ENCODE measurements around the gene NES.
A peak's percentile ranks its signal among the peaks of the same experiment; 100 is the strongest.

Gene NES

DNA sequence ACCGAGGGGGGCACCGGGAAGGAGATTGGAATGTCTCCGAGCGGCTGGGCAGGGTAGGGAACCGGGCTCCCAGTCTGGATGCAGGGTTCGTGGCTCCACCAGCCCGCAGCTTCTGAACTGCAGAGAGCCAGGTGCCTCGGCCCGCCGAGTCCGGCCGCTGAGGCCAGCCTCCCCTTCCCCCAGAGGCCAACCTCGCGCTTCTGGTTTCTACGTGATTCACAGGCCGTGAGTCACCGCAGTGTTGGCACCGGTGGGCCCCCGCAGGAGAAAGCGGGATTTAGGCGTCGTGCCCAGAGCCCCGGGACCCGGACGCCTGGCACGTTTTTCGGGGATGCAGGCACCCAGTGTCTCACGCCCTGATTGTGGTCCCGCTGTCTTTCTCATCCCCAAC lies 27.7 kb upstream of the NES start:
- Histone ChIP-seq H3K27ac (no peak overlapping the region), H4K20me1 (no peaks in the 10 kb centered on the region; the same call in none of the 2 replicates), H3K27me3 (peaks cover 38% of the 10 kb centered on the region), H3K4me2 (peak overlapping the region; percentile 99), H3K4me3 (peak overlapping the region; percentile 69), H3K9ac (no peak overlapping the region), H3K4me1 (peaks cover 36% of the 10 kb centered on the region), H3K36me3 (no peaks in the 10 kb centered on the region), H3K9me3 (no peaks in the 10 kb centered on the region)
- TF ChIP-seq Cebpa-rat (IDR thresholded peaks at IDR 0.05): no peak

DNA sequence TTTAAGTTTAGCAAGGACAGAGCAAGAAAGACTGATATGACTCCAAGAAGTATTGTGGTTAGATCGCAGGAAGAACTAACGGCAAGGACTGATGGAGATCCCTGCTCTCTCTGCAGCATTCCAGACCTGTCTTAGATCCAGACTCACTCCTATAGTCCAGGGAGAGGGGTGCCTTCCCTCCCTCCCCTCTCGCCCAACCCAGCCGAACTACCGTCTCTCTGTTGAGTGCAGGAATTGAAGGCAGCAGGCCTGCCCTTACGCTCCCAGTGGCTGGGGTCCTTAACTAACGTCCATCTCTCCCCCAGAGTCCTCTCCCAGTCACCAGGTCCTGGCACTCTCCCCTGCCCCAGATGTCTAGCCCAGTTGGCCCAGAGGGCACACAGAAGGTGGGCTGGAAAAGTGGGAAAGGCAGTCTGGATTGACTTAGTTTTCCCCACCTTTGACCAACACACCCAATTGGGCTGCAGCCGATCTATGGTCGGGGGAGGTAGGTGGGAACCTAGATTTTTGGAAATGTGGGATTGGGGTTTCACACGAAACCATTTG lies 27.0 kb upstream of the NES start:
- peaks cover 36% of the 10 kb centered on the region for H3K4me1 ChIP-seq
- no peak for TF ChIP-seq Cebpa-rat (IDR thresholded peaks at IDR 0.05)
- H3K4me3 ChIP-seq: no peak overlapping the region
- H4K20me1 ChIP-seq: no peaks in the 10 kb centered on the region; the same call in none of the 2 replicates
- H3K9me3 ChIP-seq: no peaks in the 10 kb centered on the region
- H3K27me3 ChIP-seq: peaks cover 38% of the 10 kb centered on the region
- no peak overlapping the region for H3K27ac ChIP-seq
- no peak overlapping the region for H3K9ac ChIP-seq
- H3K36me3 ChIP-seq: no peaks in the 10 kb centered on the region
- no peak overlapping the region for H3K4me2 ChIP-seq

DNA sequence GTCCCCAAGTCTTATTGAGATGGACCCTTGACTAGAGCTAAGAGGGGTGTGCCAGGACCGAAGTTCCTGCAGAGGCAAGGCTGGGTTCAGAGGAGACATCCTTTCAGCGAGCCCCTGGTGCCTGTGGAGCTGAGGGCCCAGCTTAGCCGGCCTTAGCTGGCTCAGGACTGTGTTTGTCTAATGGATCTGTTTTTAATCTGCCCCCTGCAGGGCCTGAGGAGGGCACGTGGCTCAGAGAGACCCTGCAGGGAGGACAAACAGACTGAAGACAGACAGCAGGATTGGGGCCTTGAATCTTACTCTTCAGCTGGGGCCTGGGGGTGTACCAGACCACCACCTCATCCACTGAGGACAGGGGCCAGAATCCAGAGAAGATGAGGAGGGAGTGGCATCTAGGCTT lies 26.5 kb upstream of the NES start:
- Histone ChIP-seq H3K36me3 (no peaks in the 10 kb centered on the region), H3K27ac (no peak overlapping the region), H3K9me3 (no peaks in the 10 kb centered on the region), H3K4me2 (no peak overlapping the region), H3K27me3 (peaks cover 38% of the 10 kb centered on the region), H4K20me1 (no peaks in the 10 kb centered on the region; the same call in none of the 2 replicates), H3K4me3 (no peak overlapping the region), H3K4me1 (peaks cover 36% of the 10 kb centered on the region), H3K9ac (no peak overlapping the region)
- TF ChIP-seq Cebpa-rat (IDR thresholded peaks at IDR 0.05): no peak

DNA sequence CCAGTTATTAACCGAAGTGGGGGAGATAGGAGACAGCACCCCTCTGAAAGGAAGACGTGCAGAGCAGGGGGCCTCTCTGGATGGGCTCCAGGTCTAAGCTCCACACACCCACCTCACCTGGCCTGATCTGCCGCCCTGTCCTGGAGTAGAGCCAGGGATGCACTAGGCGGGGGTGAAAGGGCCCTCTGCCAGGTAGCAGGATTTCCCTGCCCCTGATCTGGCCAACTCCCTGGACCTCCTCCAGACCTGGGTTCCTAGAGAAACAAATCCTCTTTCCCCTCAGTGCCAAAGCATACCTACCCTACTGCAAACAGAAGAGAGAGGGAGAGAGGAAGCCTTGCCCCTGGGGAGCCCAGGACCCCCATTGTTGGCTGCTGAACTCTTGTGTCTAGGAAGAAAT lies 26.1 kb upstream of the NES start:
- Histone ChIP-seq H3K27me3 (peaks cover 38% of the 10 kb centered on the region), H3K27ac (no peak overlapping the region), H3K4me3 (no peak overlapping the region), H3K9ac (no peak overlapping the region), H3K36me3 (no peaks in the 10 kb centered on the region), H3K4me2 (no peak overlapping the region), H4K20me1 (no peaks in the 10 kb centered on the region; the same call in none of the 2 replicates), H3K9me3 (no peaks in the 10 kb centered on the region), H3K4me1 (peaks cover 36% of the 10 kb centered on the region)
- no peak for TF ChIP-seq Cebpa-rat (IDR thresholded peaks at IDR 0.05)

DNA sequence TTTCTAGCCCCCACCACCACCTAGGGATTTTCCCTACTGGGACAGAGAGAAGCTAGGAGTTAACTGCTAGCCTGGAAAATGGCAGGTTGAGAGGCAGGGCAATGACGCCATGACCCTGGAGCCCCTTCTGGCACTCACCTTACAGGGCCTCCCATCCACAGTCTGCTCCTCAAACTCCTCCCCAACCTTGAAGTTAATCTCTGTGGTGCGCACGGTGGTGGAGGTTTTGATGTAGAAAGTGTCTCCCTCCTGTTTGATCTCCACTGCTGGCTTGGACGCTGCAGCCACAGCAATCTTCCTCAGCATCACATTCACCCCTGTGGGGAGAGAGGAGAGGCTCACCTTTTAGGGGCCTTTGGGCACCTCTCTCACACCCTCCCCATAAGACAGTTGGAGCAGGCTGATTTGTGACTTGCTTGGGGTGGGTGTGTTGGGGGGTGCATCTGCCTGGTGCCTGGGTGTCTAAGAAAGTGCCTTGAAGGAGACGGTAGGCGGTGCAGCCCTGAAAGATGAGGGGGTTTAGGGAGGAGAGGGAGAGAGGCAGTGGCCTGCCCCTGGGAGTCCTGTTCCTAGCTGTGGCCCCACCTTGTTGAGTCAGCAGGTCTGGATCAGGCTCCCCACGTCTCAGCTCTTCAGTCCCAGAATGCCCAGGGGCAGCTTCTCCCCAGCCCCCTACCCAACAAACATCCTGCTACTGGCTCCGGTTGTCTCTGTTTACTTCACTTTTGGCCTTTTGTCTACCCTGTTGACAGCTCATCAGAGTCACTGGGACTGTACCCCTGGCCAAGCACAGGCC lies 23.7 kb upstream of the NES start:
- peaks cover 34% of the 10 kb centered on the region for H3K4me1 ChIP-seq
- no peak for TF ChIP-seq Cebpa-rat (IDR thresholded peaks at IDR 0.05)

DNA sequence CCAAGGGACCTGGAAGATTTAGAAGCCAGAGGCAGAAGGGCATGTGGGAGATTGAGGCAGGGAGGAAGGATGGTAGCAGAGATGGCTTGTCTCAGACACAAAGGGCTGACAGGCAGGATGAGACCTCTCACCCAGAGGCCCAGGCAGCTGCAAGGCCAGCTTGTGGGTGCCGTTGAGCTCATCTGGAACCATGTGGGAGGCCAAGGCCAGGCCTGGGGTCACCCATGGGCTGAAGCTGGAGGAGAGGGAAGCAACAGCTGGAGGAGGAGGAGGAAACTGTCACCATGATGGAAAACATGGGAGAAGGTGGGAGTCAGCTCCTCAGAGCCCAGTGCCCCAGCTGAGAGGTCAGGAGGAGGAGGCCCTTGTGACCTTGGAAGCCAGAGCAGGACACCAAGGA lies 21.8 kb upstream of the NES start:
- H3K4me1 ChIP-seq: peaks cover 29% of the 10 kb centered on the region
- H3K4me2 ChIP-seq: no peak overlapping the region
- H3K4me3 ChIP-seq: no peak overlapping the region
- no peak for TF ChIP-seq Cebpa-rat (IDR thresholded peaks at IDR 0.05)
- H3K9me3 ChIP-seq: no peaks in the 10 kb centered on the region
- H4K20me1 ChIP-seq: no peaks in the 10 kb centered on the region; the same call in 1 of the 2 replicates
- peaks cover 16% of the 10 kb centered on the region for H3K27me3 ChIP-seq
- no peaks in the 10 kb centered on the region for H3K36me3 ChIP-seq
- no peak overlapping the region for H3K27ac ChIP-seq
- no peak overlapping the region for H3K9ac ChIP-seq

More for the DNA sequence above, 23.7 kb upstream of the NES start:
- Histone ChIP-seq H3K36me3 (no peaks in the 10 kb centered on the region), H3K9me3 (no peaks in the 10 kb centered on the region), H4K20me1 (no peaks in the 10 kb centered on the region; the same call in none of the 2 replicates), H3K4me2 (no peak overlapping the region), H3K4me3 (no peak overlapping the region), H3K9ac (no peak overlapping the region), H3K27ac (no peak overlapping the region), H3K27me3 (peaks cover 35% of the 10 kb centered on the region)

DNA sequence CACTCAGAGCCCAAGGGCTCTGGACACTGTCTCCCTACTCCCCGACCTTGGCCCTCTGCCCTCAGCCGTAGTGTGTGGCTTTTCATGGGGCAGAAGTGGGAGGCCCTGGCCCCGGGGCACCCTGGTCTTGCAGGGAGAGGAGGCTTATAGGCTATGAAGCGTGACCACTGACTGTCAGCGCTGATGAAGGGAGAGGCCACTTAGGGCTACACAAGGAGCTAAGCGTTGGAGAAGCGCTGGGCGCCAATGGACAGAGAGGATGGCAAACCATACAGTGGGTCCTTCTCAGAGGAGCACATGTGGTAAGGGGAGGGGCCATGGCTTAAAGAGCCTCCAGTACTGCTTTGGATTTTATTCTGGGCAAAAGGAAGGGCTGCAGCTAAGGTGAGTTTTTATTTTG lies 20.3 kb upstream of the NES start:
- Histone ChIP-seq H3K27me3 (peaks cover 15% of the 10 kb centered on the region), H3K36me3 (no peaks in the 10 kb centered on the region), H3K27ac (0 out of 2 replicates have a peak overlapping the region, but pooled peaks have one; percentile 18), H4K20me1 (no peaks in the 10 kb centered on the region), H3K9ac (peak overlapping the region; percentile 11; the same call in 1 of the 2 replicates), H3K4me2 (peak overlapping the region; percentile 66), H3K9me3 (no peaks in the 10 kb centered on the region), H3K4me1 (peaks cover 44% of the 10 kb centered on the region), H3K4me3 (no peak overlapping the region)
- TF ChIP-seq Cebpa-rat (IDR thresholded peaks at IDR 0.05): no peak

DNA sequence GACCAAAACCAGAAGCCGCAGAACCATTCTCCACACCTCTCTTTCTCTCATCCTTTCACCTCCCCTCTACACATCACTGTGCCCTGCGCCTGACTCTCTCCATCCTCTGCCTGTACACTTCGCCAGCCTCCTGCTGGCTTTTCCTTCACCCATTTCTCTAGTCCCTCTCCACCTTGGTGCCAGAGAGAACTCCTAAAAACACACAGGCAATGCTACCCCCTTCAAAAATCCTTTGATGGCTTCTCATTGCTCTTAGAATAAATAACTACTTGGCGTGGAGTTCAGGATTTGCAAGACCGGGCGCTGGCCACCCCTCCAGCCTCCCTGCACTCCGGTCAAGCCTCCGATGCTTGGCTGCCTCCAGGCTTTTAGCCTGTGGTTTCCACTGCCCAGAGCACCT lies 19.5 kb upstream of the NES start:
- no peaks in the 10 kb centered on the region for H4K20me1 ChIP-seq
- peak overlapping the region; percentile 66 for H3K4me2 ChIP-seq
- H3K27ac ChIP-seq: no peak overlapping the region
- H3K9me3 ChIP-seq: no peaks in the 10 kb centered on the region
- H3K36me3 ChIP-seq: no peaks in the 10 kb centered on the region
- H3K4me1 ChIP-seq: peaks cover 51% of the 10 kb centered on the region
- H3K4me3 ChIP-seq: no peak overlapping the region
- H3K9ac ChIP-seq: no peak overlapping the region
- no peak for TF ChIP-seq Cebpa-rat (IDR thresholded peaks at IDR 0.05)
- H3K27me3 ChIP-seq: peaks cover 22% of the 10 kb centered on the region

DNA sequence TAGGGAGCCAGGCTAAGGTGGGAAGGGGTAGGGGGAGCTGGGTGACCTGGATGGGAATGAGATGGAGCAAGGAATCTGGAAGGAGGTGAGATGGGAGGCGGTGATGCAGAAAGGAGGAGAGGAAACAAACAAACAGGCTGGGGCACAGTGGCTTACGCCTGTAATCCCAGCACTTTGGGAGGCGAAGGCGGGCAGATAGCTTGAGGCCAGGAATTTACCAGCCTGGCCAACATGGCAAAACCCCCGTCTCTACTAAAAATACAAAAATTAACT lies 17.4 kb upstream of the NES start:
- H3K27me3 ChIP-seq: peaks cover 43% of the 10 kb centered on the region
- no peak overlapping the region for H3K9ac ChIP-seq
- H3K27ac ChIP-seq: 0 out of 2 replicates have a peak overlapping the region, but pooled peaks have one; percentile 11
- H3K36me3 ChIP-seq: no peaks in the 10 kb centered on the region
- TF ChIP-seq Cebpa-rat (IDR thresholded peaks at IDR 0.05): no peak
- H4K20me1 ChIP-seq: no peaks in the 10 kb centered on the region
- H3K4me2 ChIP-seq: peak overlapping the region; percentile 78
- H3K9me3 ChIP-seq: no peaks in the 10 kb centered on the region
- H3K4me3 ChIP-seq: no peak overlapping the region
- peaks cover 69% of the 10 kb centered on the region for H3K4me1 ChIP-seq

DNA sequence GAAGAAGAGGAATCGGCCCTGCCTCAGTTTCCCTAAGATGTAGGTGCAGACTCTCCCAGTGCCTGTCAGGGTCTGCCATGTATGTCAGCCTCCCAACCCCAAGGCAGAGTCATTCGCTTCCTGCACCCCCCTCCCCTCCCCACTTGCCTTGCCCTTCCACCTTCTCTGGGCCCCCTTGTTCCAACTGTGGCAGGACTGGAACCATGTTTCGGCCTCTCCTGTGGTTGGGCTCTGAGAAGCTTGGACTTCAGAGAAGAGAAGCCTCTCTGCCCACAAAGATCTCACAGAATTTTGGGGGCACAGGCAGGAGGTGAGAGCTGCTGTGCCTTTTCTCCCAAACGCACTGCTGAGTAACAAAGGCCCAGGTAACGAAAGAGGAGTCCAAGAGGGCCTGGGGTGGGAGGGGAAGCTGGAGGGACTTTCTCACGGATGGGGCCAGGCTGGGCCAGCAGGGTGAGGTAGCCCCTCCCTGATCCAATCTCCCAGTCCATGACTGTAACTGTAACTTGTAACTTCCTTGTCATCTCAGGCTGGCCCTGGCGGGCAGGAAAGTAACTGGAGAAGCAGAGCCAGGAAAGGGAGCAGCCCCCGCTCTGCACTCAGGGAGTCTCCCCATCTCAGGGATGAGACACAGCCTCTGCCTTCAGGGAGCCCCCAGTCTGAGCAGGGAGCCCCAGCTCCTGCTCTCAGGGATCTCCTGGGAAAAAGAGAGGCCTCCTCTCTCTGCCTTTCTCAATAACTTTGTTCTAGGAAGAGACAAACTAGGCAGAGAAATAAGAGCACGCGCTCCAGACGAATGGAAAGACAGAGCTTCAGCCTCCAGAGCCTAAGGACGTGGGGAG lies 16.9 kb upstream of the NES start:
- Histone ChIP-seq H3K27ac (0 out of 2 replicates have a peak overlapping the region, but pooled peaks have one; percentile 11), H3K9ac (no peak overlapping the region), H3K4me1 (peaks cover 75% of the 10 kb centered on the region), H3K27me3 (peaks cover 44% of the 10 kb centered on the region), H3K36me3 (no peaks in the 10 kb centered on the region), H3K4me2 (peak overlapping the region; percentile 78), H4K20me1 (no peaks in the 10 kb centered on the region), H3K9me3 (no peaks in the 10 kb centered on the region), H3K4me3 (no peak overlapping the region)
- TF ChIP-seq Cebpa-rat (IDR thresholded peaks at IDR 0.05): no peak
